HL-60/S4 treated with retinoic acid at 250 ng/mL for 4 days and 3 days (cell line): Measurements from ENCODE around the gene PALLD.
"Not testable (repeated sequence)": the region's sequence is repeated elsewhere in the genome, so short reads cannot be mapped to it uniquely, and the experiment has no call there.

Experiments used
- in situ Hi-C: fragments of 300-500 bp; cut with MboI; formaldehyde crosslinking; loops from 2 replicates; pipeline ENCODE4 v1.7.0; 2022; ENCODE audit warnings: low sequenced_read_pairs

PALLD gene

GRCh38 chr4:168777277-168777965 is 280.6 kb downstream of the PALLD start:
- in situ Hi-C loops: no loop called here

GRCh38 chr4:168781341-168781740 is 284.5 kb downstream of the PALLD start:
- in situ Hi-C loops: no loop called here

GRCh38 chr4:168781926-168782325 is 285.1 kb downstream of the PALLD start:
- in situ Hi-C loops: no loop called here

GRCh38 chr4:168782439-168782838 is 285.6 kb downstream of the PALLD start:
- in situ Hi-C loops: no loop called here

- in situ Hi-C loops: no loop called here
Measured at GRCh38 chr4:168784786-168785461, 288.1 kb downstream of the PALLD start.

GRCh38 chr4:168787334-168787733 is 290.5 kb downstream of the PALLD start:
- in situ Hi-C loops: no loop called here

- in situ Hi-C loops: no loop called here
Measured at GRCh38 chr4:168787801-168788595, 291.1 kb downstream of the PALLD start.

- in situ Hi-C loops: no loop called here
Measured at GRCh38 chr4:168790898-168791297, 294.0 kb downstream of the PALLD start.

GRCh38 chr4:168791376-168791775 is 294.5 kb downstream of the PALLD start:
- in situ Hi-C loops: no loop called here

GRCh38 chr4:168793542-168793941 is 296.7 kb downstream of the PALLD start:
- in situ Hi-C loops: no loop called here

- in situ Hi-C loops: no loop called here
Measured at GRCh38 chr4:168794092-168794707, 297.3 kb downstream of the PALLD start.

GRCh38 chr4:168794881-168795280 is 298.0 kb downstream of the PALLD start:
- in situ Hi-C loops: no loop called here

- in situ Hi-C loops: no loop called here
Measured at GRCh38 chr4:168795346-168795745, 298.5 kb downstream of the PALLD start.

- in situ Hi-C loops: no loop called here
Measured at GRCh38 chr4:168796362-168797106, 299.7 kb downstream of the PALLD start.

- in situ Hi-C loops: no loop called here
Measured at GRCh38 chr4:168797194-168797593, 300.3 kb downstream of the PALLD start.

- in situ Hi-C loops: no loop called here
Measured at GRCh38 chr4:168797738-168798375, 301.0 kb downstream of the PALLD start.

GRCh38 chr4:168800926-168801325 is 304.1 kb downstream of the PALLD start:
- in situ Hi-C loops: no loop called here

- in situ Hi-C loops: no loop called here
Measured at GRCh38 chr4:168802222-168802621, 305.4 kb downstream of the PALLD start.

GRCh38 chr4:168803052-168803451 is 306.2 kb downstream of the PALLD start:
- in situ Hi-C loops: not testable (repeated sequence)

GRCh38 chr4:168803732-168804131 is 306.9 kb downstream of the PALLD start:
- in situ Hi-C loops: no loop called here
